Medulla oblongata (tissue), 1 donor: ENCODE measurements around the gene RSL1D1.
"Not testable (repeated sequence)": the region's sequence is repeated elsewhere in the genome, so short reads cannot be mapped to it uniquely, and the experiment has no call there.

Experiments
- DNase-seq: peaks from one replicate; pipeline ENCODE4 v3.0.0-alpha.2; 2015; ENCODE audit errors: extremely low spot score

The RSL1D1 gene

DNA sequence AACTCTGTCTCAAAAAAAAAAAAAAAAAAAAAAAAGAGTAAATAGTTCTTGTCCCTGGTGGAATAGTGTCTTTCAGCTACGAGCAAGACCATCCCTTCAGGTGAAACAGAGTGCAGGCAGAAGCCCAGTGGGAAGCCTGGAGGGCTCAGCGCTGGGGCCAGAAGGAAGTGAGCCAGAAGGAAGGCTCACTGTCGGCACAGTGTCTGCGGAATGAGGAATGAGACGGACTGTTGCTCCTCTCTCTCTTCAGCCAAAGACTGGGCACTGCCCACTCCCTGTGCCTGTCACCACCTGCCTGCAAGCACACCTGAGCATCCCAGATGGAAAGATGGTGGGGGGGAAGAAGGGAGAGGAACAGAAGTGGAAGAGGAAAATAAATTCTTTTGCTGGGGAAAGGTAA lies 7.5 kb downstream of the RSL1D1 start:
- no peak for DNase-seq

DNA sequence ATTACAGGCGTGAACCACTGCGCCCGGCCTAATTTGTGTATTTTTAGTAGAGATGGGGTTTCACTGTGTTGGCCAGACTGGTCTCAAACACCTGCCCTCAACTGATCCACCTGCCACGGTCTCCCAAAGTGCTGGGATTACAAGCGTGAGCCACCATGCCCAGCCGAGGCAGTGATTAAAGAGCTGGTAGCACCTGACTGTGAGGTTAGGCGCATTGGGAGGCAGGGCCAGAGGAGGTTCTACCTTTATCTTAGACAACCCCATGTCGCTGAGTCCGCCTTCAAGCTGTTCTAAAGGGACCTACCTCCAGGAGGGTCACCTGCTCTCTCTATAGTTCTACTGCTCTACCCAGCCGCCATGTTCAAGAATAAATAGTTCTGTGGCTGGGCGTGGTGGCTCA lies 8.1 kb downstream of the RSL1D1 start:
- no peak for DNase-seq

DNA sequence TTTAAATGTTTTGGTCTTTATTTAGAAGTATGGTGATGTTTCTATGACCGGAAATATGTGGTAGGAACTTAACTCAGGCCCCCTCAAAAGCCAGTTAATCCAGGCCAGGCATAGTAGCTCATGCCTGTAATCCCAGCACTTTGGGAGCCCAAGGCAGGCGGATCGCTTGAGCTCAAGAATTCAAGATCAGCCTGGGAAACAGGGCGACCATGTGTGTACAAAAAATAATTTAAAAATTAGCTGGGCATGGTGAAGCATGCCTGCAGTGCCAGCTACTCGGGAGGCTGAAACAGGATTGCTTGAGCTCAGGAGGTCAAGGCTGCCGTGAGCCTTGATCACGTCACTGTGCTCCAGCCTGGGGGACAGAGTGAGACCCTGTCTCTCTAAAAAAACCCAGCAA lies 10.3 kb downstream of the RSL1D1 start:
- DNase-seq: no peak

DNA sequence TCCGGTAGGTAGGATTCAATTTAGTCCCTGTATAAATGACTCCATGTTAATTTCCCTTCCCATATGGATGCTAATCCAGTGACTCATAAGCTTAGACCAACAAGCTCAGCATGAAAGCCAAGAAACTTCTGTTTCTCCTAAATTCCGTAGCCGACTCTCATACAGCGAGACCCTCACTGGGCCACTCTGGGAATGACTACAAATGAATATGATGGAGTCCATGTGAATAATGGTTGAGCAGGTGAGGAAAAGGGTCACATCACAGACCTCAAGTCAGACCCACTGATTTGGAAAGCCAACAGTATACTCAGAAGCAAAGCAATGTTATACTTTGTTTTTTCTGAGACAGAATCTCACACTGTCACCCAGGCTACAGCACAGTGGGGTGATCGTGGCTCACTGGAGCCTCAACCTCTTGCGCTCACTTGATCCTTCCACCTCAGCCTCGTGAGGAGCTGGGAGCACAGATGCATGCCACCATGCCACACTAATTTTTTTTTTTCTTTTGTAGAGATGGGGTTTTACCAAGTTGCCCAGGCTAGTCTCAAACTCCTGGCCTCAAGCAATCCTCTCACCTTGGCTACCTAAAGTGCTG lies 14.6 kb downstream of the RSL1D1 start:
- no peak for DNase-seq

DNA sequence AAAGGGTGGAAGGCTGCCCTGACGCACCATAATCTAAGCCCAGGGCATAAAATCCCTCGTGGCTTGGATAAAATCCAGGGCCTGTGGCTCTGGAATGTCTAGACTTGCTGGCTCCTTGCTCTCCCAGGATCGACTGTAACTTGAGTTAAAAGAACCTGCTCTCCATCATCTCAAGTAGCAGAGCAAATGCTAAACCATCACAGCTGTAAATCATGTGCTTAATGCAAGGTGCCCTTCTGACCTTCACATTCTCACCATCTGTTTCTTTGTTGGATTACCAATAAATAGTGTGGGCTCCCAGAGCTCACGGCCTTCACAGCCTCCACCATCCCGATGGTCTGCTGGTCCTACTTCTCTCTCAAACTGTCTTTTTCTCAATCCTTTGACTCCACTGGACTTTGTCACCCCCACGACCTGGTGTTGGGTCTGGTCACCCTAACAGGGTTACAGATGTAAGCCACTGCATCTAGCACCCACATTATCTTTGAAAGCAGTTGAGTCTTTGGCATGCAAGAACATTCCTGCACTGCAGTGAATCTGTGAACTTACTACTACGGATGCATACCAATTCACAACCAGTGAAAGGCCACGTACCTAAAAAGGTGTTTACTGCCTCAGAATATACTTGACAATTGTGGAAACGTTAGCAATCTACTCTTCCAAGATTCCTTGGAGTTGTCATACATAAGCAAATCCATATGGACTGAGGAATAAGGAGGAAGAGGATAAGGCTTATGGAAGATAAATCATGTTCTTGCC lies 15.3 kb downstream of the RSL1D1 start:
- no peak for DNase-seq

DNA sequence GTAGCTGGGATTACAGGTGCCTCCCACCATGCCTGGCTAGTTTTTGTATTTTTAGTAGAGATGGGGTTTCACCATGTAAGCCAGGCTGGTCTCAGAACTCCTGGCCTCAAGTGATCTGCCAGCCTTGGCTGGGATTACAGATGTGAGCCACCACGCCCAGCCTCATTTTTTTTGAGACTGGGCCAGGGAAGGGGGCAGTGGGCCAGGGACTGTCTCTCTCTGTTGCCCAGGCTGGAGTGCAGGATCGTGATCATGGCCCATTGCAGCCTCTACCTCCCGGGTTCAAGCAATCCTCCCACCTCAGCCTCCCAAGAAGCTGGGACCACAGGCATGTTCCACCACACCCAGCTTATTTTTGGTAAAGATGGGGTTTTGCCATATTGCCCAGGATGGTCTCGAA lies 16.0 kb downstream of the RSL1D1 start:
- no peak for DNase-seq

DNA sequence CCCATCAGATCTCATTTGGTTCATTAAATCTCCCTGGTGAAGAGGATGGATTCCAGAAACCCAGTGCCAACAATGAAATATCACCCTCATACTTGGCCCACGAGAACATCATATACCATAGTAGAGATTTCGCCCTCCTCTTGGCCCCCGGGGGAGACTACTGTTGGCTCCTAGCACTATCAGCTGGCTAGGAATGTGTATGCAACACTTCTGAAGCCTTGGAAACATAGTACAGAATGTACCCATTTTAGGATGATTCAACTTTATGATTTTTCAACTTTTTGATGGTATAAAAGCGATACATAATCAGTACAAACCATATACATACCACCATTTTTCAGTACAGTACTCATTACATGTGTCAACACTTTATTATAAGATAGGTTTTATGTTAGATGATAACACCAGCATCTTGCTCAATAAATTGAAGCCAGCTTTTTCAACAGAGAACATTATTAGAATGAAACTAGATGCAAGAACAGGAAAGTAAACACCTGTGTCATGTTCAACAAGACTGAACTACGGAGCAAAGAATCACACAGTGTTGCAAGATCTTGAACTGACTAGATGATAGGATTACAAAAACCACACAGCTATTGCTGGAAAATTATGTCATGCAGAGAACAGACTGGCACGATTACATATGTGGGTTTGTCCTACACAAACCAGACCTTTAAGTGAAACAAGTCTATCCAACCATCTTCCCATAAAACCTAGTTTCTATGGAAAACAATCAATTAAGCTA lies 17.2 kb downstream of the RSL1D1 start:
- DNase-seq: no peak

DNA sequence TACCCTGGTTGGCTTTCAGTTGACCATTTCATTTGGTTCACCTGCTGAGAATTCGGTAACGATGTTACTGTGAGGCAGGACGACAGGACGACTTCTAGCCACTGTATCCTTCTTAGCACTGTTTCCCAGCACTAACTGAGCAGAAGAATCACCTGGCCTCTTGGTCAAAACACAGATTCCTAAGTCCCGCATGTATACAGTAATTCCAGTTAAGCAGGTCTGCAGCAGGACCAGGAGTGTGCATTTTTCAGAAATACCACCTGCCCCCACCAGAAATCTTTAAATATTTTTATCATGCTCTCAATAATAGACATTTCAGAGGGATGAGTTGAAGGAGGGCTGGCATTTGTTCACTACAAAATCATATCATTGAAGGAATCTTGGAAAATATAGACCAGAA lies 22.6 kb downstream of the RSL1D1 start:
- DNase-seq: no peak

DNA sequence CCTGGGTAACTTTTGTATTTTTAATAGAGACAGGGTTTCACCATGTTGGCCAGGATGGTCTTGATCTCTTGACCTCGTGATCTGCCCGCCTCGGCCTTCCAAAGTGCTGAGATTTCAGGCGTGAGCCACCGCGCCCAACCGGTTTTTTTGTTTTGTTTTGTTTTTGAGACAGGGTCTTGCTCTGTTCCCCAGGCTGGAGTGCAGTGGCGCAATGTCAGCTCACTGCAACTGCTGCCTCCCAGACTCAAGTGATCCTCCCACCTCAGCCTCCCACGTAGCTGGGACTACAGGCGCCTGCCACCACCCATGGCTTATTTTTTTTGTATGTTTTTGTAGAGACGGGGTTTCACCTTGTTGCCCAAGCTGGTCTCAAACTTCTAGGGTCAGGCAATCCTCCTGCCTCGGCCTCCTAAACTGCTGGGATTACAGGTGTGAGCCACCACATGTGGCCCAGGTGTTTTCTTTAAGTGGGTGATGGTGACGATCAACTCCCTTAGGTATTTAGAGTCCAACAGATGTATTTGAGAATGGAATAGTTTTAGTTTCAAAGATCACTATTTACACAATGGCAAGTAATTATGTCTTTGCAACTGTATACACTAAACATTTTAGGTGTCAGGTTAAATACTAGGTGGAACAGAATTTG lies 25.7 kb downstream of the RSL1D1 start:
- not testable (repeated sequence) for DNase-seq

DNA sequence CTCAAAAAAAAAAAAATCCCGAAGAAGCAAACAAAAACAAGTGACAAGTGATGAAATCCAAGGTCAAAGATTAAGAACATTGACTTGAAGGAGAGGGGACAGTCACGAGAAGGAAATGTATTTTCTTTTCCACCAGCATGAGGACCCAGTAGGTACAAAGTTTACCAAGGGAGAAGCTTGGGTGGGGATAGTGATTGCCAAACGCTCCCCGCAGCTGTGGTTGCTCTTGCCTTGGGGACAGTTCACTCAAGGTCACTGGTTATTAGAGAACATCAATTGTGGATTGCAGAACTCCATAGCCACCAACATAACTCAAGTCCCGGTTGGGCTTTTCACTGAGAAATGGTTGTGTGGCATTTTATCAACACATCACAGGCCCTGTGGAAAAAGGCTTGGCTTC lies 27.0 kb downstream of the RSL1D1 start:
- no peak for DNase-seq

DNA sequence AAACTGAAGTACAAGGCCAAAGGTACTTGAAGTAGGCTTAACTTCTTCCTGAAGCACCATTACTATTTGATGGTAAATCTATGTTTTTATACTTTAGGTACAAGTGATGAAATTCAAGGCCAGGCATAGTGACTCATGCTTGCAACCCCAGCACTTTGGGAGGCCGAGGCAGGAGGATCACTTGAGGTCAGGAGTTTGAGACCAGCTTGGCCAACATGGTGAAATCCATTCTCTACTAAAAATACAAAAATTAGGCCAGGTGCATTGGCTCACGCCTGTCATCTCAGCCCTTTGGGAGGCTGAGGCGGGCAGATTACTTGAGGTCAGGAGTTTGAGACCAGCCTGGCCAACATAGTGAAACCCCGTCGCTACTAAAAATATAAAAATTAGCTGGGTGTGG lies 27.7 kb downstream of the RSL1D1 start:
- DNase-seq: not testable (repeated sequence)

DNA sequence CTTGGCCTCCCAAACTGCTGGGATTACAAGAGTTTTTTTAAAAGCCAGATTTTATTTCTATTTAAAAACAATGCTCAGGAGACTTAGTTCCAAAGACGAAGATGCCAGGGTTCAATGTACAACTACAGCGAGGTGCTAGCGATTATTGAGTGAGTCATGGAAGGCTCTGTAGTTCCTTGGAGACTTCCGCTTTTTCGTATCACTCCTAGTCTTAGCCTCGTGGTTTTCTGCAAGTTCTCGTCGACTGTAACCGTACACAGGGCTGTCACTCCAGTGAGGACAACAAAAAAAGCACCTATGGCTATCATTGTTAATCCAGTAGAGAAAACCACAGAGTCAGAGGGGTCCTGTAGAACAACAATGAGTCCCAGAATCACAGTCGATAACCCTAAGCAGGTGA lies 31.5 kb downstream of the RSL1D1 start:
- no peak for DNase-seq

DNA sequence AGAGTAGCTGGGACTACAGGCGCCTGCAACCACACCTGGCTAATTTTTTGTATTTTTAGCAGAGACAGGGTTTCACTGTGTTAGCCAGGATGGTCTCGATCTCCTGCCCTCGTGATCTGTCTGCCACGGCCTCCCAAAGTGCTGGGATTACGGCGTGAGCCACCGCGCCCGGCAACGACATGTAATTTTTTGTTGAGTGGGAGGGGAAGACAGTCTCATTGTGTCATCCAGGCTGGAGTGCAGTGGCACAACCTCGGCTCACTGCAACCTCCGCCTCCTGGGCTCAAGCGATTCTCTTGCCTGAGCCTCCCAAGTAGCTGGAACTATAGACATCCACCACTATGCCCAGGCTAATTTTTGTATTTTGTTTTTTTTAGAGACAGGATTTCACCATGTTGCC lies 32.4 kb downstream of the RSL1D1 start:
- DNase-seq: not testable (repeated sequence)

DNA sequence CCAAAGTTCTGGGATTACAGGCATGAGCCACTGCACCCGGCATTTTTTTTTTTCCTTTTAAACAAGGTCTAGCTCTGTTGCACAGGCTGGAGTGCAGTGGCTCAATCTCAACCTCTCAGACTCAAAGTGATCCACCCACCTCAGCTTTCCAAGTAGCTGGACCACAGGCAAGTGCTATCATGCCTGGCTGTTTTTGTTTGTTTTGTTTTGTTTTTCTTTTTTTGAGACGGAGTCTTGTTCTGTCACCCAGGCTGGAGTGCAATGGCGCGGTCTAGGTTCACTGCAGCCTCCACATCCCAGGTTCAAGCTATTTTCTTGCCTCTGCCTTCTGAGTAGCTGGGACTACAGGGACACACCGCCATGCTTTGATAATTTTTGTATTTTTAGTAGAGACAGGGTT lies 35.2 kb downstream of the RSL1D1 start:
- DNase-seq: no peak

DNA sequence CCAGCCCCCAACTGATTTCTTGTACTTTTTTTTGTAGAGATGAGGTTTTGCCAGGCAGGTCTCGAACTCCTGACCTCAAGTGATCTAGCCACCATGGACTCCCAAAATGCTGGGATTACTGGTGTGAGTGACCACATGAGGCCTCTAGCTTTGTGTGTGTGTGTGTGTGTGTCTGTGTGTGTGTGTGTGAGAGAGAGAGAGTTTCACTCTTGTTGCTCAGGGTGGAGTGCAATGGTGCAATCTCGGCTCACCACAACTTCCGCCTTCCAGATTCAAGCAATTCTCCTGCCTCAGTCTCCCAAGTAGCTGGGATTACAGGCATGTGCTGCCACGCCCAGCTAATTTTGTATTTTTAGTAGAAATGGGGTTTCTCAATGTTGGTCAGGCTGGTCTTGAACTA lies 36.5 kb downstream of the RSL1D1 start:
- DNase-seq: not testable (repeated sequence)

DNA sequence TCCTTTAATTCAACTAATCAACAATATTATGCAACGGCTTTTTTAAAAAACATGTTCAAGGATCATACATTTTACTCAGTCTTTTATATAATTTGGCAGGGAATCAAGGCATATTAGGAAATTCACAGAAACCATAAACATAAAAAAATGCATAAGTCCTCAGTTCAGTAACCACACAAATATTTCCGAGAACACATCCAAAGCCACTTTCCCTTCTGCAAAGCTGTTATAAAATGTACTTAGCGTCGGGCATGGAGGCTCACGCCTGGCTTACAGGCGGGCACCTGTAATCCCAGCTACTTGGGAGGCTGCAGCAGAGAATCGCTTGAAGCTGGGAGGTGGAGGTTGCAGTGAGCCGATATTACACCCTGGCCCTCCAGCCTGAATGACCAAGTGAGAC lies 44.6 kb downstream of the RSL1D1 start:
- no peak for DNase-seq

DNA sequence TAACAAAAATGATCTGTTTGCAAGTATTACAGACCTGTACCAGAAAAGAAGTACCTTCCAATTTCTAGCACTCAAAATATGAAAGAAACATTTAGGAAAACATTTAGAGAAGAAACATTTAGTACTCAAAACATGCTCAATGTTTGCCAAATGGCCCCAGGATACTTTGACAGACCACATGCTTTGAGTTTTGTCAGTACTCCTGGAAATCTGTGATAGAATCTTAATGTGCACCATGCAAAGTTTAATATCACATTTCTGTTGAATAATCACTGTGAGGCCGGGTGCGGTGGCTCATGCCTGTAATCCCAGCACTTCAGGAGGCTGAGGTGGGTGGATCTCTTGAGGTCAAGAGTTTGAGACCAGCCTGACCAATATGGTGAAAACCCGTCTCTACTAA lies 45.8 kb downstream of the RSL1D1 start:
- no peak for DNase-seq

DNA sequence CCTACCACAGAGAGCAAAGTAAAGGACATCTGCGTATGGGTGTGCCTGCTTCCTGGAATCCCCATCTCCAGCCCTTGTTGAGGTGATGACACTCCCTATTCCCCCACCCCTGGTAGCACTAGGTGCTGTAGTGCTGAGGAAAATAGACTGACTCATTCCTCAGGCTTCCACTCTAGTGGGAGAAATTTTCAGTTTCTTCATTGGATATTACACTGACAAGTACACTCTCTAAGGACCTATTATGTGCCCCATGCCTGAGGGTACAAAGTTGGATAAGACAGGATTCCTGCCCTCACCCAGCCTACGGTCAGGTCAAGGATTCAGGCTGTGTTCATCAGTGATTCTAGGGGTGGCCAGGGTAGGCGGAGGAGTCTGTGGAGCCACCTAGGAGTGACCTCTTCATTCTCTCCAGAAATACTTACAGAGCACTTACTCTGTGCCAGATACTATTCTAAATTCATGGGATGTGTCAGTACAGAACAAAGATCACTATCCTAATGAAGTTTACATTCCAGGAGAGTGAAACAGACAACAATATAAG lies 49.8 kb downstream of the RSL1D1 start:
- DNase-seq: no peak

DNA sequence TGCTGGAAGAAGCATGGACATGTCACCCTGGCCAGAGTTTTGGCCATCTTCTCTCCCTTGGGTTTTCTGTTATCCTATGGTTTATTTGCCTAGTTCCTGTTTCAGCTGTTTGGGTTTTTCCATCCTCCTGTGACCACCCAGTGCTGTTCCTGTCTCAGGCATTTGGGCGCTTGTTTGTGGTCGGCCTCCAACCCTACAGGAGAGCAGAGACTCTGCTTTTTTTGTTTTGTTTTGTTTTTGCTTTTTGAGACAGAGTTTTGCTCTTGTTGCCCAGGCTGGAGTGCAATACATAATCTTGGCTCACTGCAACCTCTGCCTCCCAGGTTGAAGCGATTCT lies 51.0 kb downstream of the RSL1D1 start:
- peak; percentile 20 for DNase-seq

DNA sequence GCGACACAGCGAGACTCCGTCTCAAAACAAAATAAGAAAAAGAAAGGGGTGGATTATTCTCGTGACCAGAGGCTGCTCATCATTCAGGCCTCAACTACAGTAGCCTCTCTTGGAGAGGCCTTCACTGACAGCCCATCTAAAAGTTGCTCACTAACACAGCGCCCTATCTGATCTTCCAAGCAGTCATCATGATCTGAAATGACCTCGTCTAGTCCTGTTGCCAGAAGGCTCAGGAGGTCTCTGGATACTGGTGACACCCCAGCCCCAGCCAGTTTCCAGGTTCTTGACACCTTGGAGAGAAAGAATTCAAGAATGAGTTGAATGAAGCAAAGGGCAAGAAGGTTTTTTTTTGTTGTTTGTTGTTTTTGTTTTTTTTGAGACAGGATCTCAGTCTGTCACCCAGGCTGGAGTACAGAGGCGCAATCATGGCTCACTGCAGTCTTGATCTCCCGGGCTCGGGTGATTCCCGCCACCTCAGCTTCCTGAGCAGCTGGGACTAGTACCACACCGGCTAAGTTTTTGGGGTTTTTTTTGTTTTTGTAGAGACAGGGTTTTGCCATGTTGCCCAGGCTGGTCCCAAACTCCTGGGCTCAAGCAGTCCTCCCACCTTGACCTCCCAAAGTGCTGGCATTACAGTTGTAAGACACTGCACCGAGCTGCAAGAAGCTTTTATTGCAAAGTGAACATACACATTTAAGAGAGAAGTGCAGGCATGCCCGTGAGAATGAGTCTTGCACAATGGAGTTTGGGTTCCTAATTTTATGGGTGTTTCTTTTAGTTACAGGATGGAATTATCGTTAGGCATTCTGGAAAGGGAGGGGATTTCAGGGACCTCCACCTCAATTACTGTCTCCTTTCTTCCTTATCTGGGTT lies 51.6 kb downstream of the RSL1D1 start:
- DNase-seq: no peak

DNA sequence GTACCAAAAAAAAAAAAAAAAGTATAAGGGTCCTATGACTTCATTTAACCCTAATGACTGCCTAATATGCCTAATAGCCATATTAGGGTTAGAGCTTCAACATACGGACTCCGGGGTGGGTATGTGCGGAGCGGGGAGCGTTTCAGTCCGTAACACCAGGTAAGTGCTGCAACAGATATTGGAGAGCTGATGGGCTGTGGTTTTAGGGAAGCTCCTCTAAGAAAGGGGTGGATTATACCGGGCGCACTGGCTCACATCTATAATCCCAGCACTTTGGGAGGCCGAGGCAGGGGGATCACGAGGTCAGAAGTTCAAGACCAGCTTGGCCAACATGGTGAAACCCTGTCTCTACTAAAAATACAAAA lies 52.3 kb downstream of the RSL1D1 start:
- DNase-seq: no peak

DNA sequence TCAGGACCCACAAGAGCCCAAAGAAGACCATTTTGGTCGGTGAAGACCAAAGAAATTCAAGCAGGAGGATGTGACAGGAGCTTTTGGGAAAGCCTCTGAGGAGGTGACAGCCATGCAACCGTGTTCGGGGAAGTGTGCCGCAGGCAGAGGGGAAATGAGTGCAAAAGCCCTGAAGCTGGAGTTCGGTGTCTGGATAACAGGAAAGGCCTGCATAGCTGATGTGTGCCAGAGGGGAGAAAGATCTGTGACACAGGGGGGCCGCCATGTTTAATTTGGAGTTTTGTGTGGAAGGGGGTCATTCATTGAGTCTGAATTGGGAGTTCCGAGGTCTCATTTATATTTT lies 53.4 kb downstream of the RSL1D1 start:
- peak; percentile 32 for DNase-seq
